ELF-1 (cell line): ENCODE measurements around the gene FADS2.

Experiments used
- DNase-seq: peaks from one replicate; pipeline ENCODE4 v3.0.0-alpha.2; 2016; ENCODE audit warnings: low read depth, low spot score

The FADS2 gene

DNA sequence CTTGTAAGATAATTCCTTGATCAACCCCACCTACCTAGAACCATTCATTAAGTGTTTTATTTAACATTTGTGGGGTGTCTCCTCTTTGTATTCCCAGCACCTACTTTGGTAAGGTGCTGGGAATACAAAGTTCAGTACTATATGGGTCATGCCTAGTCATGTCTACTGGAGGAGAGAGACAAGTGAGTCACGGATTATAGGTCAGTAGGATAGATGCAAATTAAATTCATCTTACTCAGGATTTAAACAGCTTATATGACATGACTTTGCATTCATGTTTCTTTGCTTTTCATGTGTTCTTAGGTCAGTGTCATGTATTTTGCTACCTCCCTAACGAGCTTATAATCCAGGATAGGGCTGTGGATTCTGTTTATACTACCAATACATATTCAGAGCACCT is 7.9 kb upstream of the FADS2 start:
- DNase-seq: no peak

DNA sequence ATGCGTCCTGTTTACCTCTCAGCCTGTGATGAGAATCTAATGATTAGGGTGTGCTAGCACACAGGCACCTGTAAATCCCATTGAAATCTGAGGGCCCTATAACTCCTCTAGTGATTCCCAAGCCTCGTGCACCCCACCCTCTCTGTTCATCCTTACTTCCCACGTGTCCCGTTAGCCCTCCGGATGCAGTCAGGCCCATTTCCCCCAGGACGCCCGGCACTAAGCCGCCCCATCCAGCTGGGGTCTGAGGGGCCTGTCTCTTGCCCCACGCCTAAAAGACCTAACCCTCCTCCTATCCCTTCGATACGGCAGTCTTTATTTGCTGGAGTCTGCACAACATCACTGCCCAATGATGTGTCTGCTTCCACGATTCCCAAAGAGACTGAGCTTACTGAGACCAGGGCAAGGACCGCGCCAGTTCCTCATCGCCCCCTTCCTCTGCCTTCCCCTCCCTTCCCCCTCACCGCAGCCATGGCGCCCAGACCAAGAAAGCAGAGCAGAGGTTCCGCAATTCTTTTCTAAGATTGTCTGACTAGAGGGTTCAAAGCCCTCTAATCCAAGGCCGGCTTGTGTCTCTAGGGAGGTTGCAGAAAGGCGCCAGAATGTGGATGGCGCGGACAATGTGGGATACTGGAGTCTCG is 1.1 kb upstream of the FADS2 start:
- no peak for DNase-seq

DNA sequence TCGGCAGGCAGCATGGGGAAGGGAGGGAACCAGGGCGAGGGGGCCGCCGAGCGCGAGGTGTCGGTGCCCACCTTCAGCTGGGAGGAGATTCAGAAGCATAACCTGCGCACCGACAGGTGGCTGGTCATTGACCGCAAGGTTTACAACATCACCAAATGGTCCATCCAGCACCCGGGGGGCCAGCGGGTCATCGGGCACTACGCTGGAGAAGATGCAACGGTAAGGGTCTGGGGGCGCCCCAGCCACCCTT is 204 bp downstream of the FADS2 start:
- no peak for DNase-seq

DNA sequence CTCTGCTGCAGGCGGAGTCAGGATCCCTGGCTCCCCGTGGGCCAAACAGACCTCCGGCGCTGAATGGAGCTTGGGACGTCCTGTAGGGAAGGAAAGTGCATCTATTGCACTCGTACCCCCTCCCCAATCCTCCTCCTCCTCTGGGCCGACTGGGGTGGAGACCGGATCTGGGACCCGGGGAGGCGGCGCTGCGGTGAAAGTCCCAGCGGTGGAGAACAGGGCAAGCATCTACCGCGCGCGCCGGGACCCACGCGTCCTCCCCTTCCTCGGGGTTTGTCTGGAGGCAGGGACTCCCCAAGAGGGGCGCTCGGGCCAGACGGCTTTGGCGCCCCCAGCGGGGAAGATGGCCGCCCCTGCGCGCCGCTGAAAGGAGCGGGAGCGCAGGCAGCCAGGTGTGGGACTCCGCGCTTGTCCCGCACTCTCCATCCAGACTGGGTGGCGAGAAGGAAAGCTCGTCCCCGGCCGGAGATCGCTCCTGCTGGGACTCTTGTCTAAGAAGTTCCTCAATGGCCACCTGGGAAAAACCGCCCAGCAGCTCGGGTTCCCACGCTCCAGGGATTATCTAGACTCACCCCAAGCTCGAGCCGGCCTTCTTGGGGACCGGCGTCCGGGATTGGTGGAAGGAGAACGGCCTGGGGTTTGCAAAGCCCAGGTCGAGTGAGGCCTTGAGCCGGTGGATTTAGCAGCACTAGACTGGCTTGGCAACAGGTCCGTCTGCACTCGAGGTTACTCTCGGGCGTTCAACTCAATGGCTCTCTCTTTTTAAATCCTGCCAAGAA is 718 bp downstream of the FADS2 start:
- peak; percentile 64 for DNase-seq

DNA sequence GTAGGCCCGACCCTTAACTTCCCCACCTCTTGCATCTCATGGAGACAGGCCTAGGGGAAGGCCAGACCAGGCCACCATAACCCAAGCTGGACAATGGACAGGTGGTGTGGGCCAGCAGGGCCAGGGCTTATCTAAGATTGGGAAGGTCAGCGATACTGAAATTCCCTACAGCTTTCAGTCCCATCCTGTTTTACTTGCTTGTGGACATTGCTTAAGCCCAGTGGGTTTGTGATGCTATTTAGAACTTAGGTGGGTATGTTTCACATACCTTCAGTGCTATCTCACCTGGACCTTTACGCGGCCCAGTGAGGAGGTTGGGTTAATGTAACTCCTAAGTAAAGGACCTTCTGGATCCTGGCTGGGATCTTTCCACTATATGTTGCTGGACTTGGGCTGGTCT is 1.7 kb downstream of the FADS2 start:
- DNase-seq: no peak

DNA sequence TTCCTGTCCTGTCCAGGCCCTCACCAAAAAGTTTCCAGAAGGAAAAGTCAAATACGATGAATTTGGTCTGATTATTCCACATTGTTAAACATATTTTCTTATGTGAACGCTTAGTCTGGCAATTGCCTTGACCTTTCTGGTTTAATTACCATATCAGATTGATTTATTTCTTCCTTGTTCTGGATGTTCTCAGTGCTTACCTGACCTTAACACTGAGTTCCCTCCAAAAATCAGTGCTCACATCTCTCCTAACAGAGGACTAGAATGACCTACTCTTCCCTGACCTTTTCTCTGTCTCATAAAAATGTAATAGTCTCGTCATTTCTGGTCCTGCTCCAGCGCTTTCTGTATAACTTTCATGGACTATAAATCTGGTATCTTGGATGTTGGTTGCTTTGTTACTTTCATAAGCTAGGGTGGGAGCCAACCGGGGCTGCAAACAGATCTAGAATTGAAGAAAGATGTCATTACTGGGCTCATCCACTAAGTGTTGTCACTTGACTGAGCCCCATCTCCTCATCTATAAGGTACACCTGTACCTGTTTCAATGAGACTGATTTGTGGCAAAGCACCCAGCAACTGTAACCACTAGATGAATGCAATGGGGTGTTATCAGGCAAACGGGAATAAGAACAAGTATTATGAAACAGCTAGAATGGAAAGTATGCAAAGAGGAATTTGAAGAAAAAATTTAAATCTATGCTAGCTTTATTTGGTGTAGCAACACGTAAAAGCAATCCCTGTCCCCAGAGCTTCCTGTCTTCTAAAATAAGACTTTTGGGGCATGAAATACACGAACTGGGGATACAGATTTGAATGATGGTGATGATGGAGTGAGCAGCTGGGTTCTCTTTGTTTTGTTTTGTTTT is 2.4 kb downstream of the FADS2 start:
- no peak for DNase-seq

DNA sequence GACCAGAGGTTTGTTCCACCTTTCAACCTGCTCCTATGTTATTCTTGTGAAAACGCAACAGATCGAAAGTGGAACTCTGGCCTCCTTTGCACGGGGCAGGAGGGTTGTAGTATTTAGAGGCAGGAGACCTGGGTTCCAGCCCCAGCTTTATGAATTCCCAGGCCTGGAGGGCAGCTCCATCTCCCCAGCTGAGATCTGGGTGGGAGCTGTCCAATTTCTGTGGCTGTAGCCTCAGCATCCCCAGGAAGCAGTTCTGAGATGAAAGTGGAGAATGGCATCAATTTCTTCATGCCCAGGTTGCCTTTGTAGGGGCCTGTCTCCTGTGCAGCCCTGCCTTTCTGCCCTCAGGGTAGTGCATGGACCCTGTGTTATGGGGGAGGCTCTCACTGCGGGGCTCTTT is 4.1 kb downstream of the FADS2 start:
- DNase-seq: no peak

DNA sequence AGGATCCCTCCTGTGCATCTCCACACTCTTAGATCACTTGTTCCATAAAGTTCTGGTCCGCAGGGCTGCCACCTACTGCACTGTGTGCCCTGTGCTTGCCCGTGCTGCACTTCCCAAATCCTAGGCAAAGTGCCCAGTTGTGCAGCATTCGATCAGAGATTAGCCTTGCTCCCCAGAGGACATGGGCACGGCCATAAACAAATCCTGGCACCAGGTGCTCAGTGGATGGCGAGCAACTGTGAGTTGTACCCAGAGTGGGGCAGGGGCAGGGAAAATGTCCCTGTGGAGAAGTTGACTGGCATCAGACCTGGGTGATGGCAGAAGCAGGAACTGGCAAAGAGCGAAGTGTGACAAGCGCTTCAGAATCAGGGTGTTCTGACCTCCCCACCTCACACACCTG is 4.7 kb downstream of the FADS2 start:
- DNase-seq: no peak

DNA sequence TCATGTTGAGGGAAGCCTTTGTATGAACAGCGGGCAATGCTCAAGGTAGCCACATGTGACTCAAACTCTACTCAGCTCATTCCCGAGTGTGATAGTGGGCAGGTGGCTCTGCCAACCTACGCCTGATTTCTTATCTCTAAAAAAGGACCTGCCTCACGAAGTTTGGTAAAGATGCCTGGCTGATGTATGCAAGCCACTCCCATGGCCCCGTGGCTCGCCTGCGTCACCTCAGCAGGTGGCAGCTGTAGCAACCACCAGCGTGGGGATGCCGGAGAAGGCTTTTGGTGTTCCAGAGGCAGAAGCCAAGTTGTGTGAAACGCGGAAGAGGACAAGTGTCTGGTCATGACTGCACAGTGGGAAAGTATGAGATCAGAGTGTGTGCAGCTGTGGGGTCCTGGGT is 5.4 kb downstream of the FADS2 start:
- no peak for DNase-seq

DNA sequence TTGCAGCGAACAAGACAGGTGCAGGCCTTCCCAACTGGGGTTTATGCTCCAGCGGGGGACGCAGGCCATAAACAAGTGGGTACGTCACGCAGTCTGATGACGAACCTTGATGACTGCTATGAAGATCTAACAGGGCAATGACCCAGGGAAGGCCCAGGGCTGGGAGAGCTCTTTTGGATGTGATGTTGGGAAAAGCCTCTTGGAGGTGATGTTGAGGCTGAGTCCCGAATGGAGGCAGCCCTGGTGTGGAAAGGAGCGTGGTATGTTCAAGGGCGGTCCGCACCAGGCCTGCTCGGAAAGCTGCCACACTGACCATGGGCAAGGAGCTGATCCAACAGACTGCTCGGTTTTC is 5.8 kb downstream of the FADS2 start:
- DNase-seq: no peak

DNA sequence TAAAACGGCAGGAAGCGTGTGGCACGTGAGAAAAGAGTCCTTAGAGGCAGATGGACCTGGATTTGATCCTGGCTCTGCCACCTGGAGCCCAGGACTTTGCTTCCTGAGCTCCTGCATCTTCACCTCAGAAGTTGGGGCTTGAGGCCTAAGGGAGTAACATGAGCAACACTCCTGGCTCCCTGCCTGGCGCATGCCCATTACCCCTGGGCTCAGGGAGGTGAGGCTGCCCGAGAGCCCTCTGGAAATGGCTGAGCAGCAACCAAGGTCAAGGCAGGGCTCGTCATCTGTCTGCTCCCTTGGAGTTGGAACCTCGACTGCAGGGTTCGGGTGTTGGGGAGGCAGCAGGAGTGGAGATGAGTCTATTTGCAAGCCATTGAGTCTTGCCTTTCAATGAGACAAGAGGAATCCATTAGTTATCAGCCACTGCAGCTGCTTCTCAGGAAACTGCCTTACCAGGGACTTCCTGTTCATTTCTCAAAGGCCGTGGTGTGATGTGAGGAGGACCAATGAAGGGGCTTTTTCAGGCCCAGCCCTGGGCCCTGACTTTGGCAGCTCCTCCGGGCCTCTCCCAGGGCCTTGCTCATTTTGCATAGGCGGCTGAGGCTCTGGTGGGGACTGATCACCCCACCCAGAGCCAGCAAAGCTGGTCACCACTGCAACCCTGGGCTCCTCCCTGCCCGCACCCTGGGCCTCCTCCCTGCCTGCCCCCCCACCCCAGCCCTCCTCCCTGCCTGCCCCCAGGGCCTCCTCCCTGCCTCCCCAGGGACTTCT is 6.4 kb downstream of the FADS2 start:
- peak; percentile 63 for DNase-seq

DNA sequence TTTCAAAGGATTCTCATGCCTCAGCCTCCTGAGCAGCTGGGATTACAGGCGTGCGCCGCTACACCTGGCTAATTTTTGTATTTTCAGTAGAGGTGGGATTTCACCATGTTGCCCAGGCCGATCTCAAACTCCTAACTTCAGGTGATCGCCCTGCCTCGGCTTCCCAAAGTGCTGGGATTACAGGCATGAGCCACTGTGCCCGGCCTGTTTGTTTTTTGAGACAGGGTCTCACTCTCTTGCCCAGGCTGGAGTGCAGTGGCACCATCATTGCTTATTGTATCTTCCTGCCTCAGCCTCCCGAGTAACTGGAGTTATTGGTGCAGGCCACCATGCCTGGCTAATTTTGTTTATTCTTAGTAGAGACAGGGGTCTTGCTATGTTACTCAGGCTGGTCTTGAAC is 8.1 kb downstream of the FADS2 start:
- no peak for DNase-seq

DNA sequence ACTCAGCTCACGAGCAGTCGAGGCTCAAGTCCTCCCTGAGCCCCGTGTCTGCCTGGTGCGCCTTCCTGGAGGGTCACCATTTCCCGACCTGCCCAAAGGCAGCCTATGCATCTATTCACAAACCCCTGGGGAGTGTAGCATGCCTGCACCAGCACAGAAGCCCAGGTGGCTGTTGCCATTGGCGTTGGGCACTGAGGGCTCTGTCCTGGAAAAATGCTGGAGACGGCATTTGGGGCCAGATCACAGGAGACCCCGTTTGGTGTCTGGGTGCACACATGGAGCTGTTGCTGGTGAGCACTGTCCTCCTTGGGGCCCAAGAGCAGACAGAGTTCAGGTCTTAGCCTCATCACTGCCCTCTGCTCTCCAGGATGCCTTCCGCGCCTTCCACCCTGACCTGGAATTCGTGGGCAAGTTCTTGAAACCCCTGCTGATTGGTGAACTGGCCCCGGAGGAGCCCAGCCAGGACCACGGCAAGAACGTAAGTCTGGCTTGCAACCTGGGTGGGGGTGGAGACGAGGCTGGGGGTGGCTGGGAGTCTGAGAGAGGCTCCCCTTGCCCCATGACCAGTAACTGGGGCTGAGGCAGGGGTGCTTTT is 9.4 kb downstream of the FADS2 start:
- no peak for DNase-seq

DNA sequence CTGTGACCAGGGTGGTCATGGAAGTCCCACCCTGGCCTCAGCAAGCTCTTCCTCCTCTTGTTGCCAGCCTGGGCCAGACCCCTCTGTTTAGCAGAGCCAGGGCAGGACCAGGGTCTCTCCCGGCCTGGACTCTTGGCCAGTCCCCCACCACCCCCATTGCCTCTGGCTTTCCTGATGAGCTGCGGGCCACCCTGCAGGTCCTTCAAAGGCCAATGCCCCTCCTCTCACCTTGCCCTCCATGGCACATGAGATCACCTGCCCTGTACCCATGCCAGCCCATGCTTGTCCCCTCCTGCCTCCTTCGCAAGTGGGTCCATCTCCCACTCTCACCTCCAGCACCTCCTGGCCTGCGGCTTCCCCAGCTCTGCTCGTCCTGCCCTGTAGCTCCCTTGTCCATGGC is 10.4 kb downstream of the FADS2 start:
- DNase-seq: no peak

DNA sequence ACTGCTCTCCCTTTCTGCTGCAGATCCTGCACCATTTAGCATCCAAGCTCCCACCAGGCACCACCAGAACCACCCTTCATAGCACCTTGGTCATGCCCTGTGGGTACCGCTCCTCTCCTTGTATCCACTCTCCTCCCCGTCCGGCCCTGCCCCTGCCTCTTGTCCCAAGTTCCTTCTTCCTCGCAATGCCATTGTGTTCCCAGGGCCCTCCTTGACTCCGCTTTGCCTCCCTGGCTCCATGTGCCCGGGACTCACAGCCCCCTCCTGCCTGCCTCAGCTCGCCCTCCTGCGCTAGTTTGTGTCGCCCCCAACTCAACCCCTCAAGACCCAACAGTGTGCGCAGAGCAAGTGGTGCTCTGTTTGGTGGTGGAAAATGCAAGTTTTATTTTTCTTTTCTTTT is 10.8 kb downstream of the FADS2 start:
- DNase-seq: no peak

DNA sequence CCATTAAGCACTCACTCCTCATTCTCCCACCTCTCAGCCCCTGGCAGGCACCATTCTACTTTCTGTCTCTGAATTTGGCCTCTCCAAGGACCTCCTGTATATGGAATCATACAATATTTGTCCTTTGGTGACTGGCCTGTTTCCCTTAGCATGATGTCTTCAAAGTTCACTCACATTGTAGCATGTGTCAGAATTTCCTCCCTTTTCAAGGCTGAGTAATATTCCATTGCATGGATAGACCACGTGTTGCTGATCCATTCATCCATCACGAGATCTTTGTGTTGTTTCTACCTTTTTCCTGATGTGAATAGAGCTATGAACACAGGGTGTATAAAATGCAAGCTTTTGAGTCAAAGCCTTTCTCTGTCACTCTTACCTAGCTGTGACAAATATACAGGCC is 11.6 kb downstream of the FADS2 start:
- no peak for DNase-seq

DNA sequence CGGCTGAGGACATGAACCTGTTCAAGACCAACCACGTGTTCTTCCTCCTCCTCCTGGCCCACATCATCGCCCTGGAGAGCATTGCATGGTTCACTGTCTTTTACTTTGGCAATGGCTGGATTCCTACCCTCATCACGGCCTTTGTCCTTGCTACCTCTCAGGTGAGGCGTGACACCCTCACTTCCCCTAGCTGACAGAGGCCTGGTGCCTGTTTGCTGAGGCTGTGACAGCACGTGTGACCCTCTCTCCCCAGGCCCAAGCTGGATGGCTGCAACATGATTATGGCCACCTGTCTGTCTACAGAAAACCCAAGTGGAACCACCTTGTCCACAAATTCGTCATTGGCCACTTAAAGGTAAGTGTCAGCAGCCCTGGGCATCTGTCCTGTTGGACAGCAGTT is 12.3 kb downstream of the FADS2 start:
- DNase-seq: no peak

DNA sequence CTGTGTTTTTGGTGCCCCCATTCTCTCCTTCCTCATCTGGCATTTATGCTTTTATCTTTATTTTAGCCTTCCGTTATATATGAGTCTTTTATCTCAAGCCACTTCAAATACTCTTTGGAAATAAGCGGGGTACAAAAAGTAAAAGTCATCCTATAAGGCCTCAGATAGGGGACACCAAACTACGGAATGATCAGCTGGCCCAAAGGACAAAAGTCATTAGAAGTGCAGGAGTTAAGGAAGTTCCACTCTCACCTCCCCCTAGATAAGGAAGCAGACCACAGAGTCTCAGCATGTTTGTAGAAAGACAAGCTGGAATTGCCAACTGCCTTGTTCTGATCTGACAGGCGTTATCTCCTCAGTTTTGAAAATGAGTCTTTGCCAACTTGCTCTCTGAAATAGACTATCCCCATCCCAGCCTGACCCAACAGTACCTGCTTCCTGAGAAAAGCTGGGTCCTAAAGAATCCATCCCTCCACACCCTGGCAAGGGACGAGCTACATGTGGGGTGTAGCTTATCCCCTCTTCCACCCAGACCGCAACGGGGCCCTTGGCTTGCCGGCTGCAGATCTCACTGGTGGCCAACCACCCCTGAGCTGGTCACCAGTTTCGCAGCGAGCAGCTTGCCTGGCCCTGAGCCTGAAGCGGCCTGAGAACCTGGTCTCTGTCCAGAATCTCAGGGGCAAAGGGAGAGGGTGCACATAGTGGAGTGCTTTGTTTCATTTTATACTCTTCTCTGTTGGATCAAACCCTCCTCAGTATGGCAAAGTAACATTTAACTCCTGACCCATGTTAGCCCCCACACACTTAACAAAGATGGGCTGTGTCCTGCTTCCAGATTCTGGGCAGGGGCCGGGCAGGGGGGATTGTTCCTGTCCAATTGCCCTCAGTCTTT is 13.8 kb downstream of the FADS2 start:
- no peak for DNase-seq

DNA sequence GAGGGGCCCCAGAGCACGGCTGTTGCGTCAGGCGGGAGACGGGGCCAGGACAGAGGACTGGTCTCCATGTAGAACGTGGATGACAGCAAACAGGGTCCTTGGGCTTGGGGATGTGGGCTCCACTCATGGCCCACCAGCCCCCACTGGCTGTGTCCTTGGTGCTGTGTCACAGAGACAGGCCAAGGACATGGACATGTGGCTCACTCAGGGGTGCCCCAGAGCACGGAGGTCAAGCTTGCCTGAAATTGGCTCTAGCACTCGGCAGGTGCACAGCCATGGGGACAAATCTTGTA is 14.4 kb downstream of the FADS2 start:
- DNase-seq: no peak

DNA sequence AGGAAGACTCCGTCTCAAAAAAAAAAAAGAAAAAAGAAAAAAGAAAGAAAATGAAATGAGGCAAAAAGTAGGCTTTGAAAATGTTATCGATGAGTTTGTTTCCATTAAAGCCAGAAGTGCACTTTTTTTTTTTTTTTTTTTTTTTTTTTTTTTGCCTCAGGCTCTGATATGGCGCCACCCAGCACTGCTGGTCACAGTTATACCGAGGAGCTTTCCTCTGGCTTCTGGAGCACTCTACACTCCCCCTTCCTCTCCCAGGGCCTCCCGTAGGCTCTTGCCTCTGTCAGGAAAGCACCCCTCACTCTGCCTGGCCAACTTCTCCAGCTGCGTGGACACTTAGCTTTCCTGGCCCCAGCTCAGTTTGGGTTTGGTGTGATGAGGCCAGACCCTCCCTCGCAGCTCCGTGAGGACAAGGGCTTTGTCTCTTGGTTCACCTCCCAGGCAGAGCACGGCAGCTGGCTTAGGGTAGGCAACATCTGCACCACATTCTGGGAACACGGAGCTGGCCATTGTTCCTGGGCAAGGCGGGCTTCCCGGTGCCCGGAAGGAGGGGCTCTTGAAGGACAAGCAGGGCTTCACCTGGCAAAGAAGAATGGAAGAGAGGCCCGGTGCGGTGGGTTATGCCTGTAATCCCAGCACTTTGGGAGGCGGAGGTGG is 16.9 kb downstream of the FADS2 start:
- DNase-seq: no peak
